ENCODE data around the gene OIT3. TPM values are rescaled to one million over a fixed set of nuclear protein-coding genes. Genes with fewer than 3 reads are reported as not detected.

OIT3 gene
- total and polyA plus RNA-seq, 2 of the 8 experiments (the other 6 are each of a cell fraction or from before 2014, with no cell fraction given): not detected

GRCh38 chr10:72855790-72856189, 37.7 kb upstream of the OIT3 start:
- Histone ChIP-seq H3K27ac (ENCODE audit: low read depth, low read length) (no peak overlapping the region), H2BK120ac (replicated peaks; ENCODE audit: low read depth, low read length) (no peak overlapping the region), H2AK5ac (ENCODE audit: low read depth, low read length) (no peak overlapping the region), H2AFZ (ENCODE audit: low read length) (no peak overlapping the region), H4K20me1 (replicated peaks in 1 of 2; ENCODE audit: control insufficient read depth in 1 of 2, insufficient read depth in 2 of 2, low read length in 2 of 2) (no peaks in the 10 kb centered on the region), H3K36me3 (ENCODE audit: control insufficient read depth in 2 of 4, insufficient read depth in 4 of 4, low read length in 3 of 4) (peaks cover 0 to 3% (median 0%) of the 10 kb centered on the region in 4 experiments; a peak in 1 of 8 replicates), H3K4me3 (ENCODE audit: extremely low read depth in 1 of 4, insufficient read depth in 2 of 4, low read depth in 3 of 4, low read length in 4 of 4) (no peak overlapping the region), H3K79me1 (ENCODE audit: low read depth, low read length) (no peaks in the 10 kb centered on the region), H2BK15ac (ENCODE audit: low read length) (no peak overlapping the region), H3K23ac (ENCODE audit: insufficient read length) (no peak overlapping the region), H3K14ac (ENCODE audit: insufficient read length) (no peak overlapping the region), H3K4me2 (ENCODE audit: insufficient read depth in 1 of 2, low read depth in 2 of 2, low read length in 2 of 2) (no peak overlapping the region), H2BK5ac (ENCODE audit: low read depth, low read length) (no peak overlapping the region), H4K91ac (replicated peaks; ENCODE audit: insufficient read length, low read length) (no peak overlapping the region), H3K79me2 (ENCODE audit: control insufficient read depth in 1 of 2, insufficient read depth in 2 of 2, low read length in 2 of 2) (no peaks in the 10 kb centered on the region), H2BK12ac (ENCODE audit: low read depth, low read length) (no peak overlapping the region), H3K56ac (replicated peaks; ENCODE audit: insufficient read length, low read depth, low read length) (no peak overlapping the region), H3K9me3 (ENCODE audit: insufficient read depth in 2 of 2, low read depth in 1 of 2, low read length in 1 of 2) (peaks cover 8% of the 10 kb centered on the region in 2 experiments; a peak in 3 of 4 replicates), H3K4ac (replicated peaks; ENCODE audit: insufficient read length, low read depth, low read length) (no peak overlapping the region), H3K23me2 (ENCODE audit: low read depth, low read length) (no peaks in the 10 kb centered on the region), H3K18ac (ENCODE audit: extremely low read depth, low read length) (no peak overlapping the region), H4K5ac (ENCODE audit: insufficient read length, low read depth, low read length) (no peak overlapping the region), H3K9ac (replicated peaks in 1 of 4; ENCODE audit: extremely low read depth in 1 of 4, low read depth in 3 of 4, low read length in 3 of 4) (no peak overlapping the region), H3K4me1 (replicated peaks in 1 of 4; ENCODE audit: control insufficient read depth in 3 of 4, insufficient read depth in 4 of 4, low read length in 3 of 4) (no peaks in the 10 kb centered on the region), H2BK20ac (ENCODE audit: low read length) (no peak overlapping the region), H4K8ac (ENCODE audit: extremely low read depth, insufficient read depth, low read length) (no peak overlapping the region), H3K27me3 (replicated peaks in 1 of 4; ENCODE audit: control insufficient read depth in 3 of 4, extremely low read depth in 1 of 4, insufficient read depth in 3 of 4, low read length in 3 of 4) (no peaks in the 10 kb centered on the region)
- FAIRE-seq (no peak), DNase-seq (ENCODE audit: low read depth in 1 of 2, low spot score in 2 of 2) (no peak)
- WGBS, 2 experiments (ENCODE audit: extremely low coverage in 1 of 2, insufficient coverage in 1 of 2, insufficient read length in 1 of 2, insufficient replicate concordance in 2 of 2, low coverage in 1 of 2, low lambda C conversion rate in 2 of 2, missing lambda C conversion rate in 1 of 2): 97% methylated on average over 2 of the region's 2 CpGs; no CpG with 5 or more reads in 1 of the 2 experiments
- ChIA-PET POLR2A (ENCODE audit: partially characterized antibody) (no interaction called here), CTCF (ENCODE audit: partially characterized antibody) (interaction anchor here (0.7 to 0.9 kb wide), 3 partner anchors 11 to 1524 kb away, joined by 3 to 4 read pairs (median 3); no protein-coding TSS in a partner anchor)
- TF ChIP-seq NANOG (IDR thresholded peaks at IDR 0.05; ENCODE audit: insufficient read depth, low read depth, low read length, poor library complexity, severe bottlenecking) (no peak), SIN3A (conservative IDR thresholded peaks at IDR 0.05 in 1 of 2, IDR thresholded peaks at IDR 0.05 in 1 of 2; ENCODE audit: low read depth in 1 of 2, low read length in 2 of 2) (no peak), JUN (IDR thresholded peaks at IDR 0.05; ENCODE audit: low read depth, low read length) (no peak), CBX8 (IDR thresholded peaks at IDR 0.05; ENCODE audit: borderline replicate concordance, low read depth, low read length) (no peak), RFX5 (IDR thresholded peaks at IDR 0.05; ENCODE audit: borderline replicate concordance, low read depth, low read length) (no peak), MAFK (IDR thresholded peaks at IDR 0.05; ENCODE audit: low read depth, low read length) (no peak), CTCF (IDR thresholded peaks at IDR 0.05; ENCODE audit: control extremely low read depth in 1 of 3, insufficient read depth in 1 of 3, low read depth in 1 of 3, low read length in 3 of 3) (no peak), TCF12 (IDR thresholded peaks at IDR 0.05; ENCODE audit: low read depth, low read length) (no peak)
- TF ChIP-seq, protein P1, sequence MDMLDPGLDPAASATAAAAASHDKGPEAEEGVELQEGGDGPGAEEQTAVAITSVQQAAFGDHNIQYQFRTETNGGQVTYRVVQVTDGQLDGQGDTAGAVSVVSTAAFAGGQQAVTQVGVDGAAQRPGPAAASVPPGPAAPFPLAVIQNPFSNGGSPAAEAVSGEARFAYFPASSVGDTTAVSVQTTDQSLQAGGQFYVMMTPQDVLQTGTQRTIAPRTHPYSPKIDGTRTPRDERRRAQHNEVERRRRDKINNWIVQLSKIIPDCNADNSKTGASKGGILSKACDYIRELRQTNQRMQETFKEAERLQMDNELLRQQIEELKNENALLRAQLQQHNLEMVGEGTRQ (IDR thresholded peaks at IDR 0.05; ENCODE audit: low read length): no peak

All from H1 (cell line).